ENCODE measurements around the gene HDLBP. TPM values are rescaled to one million over a fixed set of nuclear protein-coding genes. Genes with fewer than 3 reads are reported as not detected.
"Not testable (repeated sequence)": the region's sequence is repeated elsewhere in the genome, so short reads cannot be mapped to it uniquely, and the experiment has no call there.

Gene HDLBP
- total RNA-seq, 1 donor, result 1,418 TPM

- H3K27me3 ChIP-seq (ENCODE audit: insufficient read depth, low read length), result peaks cover 3% of the 10 kb centered on the region
- H3K36me3 ChIP-seq (ENCODE audit: insufficient read depth, low read length), result no peaks in the 10 kb centered on the region
- no peak overlapping the region for H3K4me3 ChIP-seq (ENCODE audit: insufficient read depth, low read length)
- no peak overlapping the region for H3K4me2 ChIP-seq (ENCODE audit: insufficient read depth, low read length)
- H3K9me3 ChIP-seq (ENCODE audit: low read depth, low read length), result no peaks in the 10 kb centered on the region
- no peaks in the 10 kb centered on the region for H3K79me2 ChIP-seq (ENCODE audit: insufficient read depth, low read length)
- TF ChIP-seq CTCF (IDR thresholded peaks at IDR 0.05; ENCODE audit: extremely low read depth, low read depth, low read length), result no peak
- no peak overlapping the region for H3K27ac ChIP-seq (ENCODE audit: low read depth, low read length)
- no peak overlapping the region for H2AFZ ChIP-seq (ENCODE audit: low read length)
- H4K20me1 ChIP-seq (ENCODE audit: insufficient read depth, low read length), result no peaks in the 10 kb centered on the region
- DNase-seq (ENCODE audit: insufficient read length, low spot score, missing footprints), result peak; percentile 80
- H3K4me1 ChIP-seq (ENCODE audit: insufficient read depth, low read length), result no peaks in the 10 kb centered on the region
Observed at GRCh38 chr2:241197947-241198346, 117.5 kb downstream of the HDLBP start.

- H2AFZ ChIP-seq (ENCODE audit: low read length); H3K79me2 ChIP-seq (ENCODE audit: insufficient read depth, low read length); H3K36me3 ChIP-seq (ENCODE audit: insufficient read depth, low read length); H3K27me3 ChIP-seq (ENCODE audit: insufficient read depth, low read length); H3K4me2 ChIP-seq (ENCODE audit: insufficient read depth, low read length); H3K9me3 ChIP-seq (ENCODE audit: low read depth, low read length); H4K20me1 ChIP-seq (ENCODE audit: insufficient read depth, low read length); DNase-seq (ENCODE audit: insufficient read length, low spot score, missing footprints); H3K4me3 ChIP-seq (ENCODE audit: insufficient read depth, low read length); H3K4me1 ChIP-seq (ENCODE audit: insufficient read depth, low read length); H3K27ac ChIP-seq (ENCODE audit: low read depth, low read length): not testable (repeated sequence)
Observed at GRCh38 chr2:241197246-241197645, 118.2 kb downstream of the HDLBP start.

- peaks cover 3% of the 10 kb centered on the region for H3K27me3 ChIP-seq (ENCODE audit: insufficient read depth, low read length)
- H3K9me3 ChIP-seq (ENCODE audit: low read depth, low read length), result no peaks in the 10 kb centered on the region
- H3K4me2 ChIP-seq (ENCODE audit: insufficient read depth, low read length), result no peak overlapping the region
- DNase-seq (ENCODE audit: insufficient read length, low spot score, missing footprints), result peak; percentile 73
- H3K4me3 ChIP-seq (ENCODE audit: insufficient read depth, low read length), result no peak overlapping the region
- H2AFZ ChIP-seq (ENCODE audit: low read length), result no peak overlapping the region
- H3K27ac ChIP-seq (ENCODE audit: low read depth, low read length), result no peak overlapping the region
- TF ChIP-seq CTCF (IDR thresholded peaks at IDR 0.05; ENCODE audit: extremely low read depth, low read depth, low read length), result no peak
- no peaks in the 10 kb centered on the region for H3K4me1 ChIP-seq (ENCODE audit: insufficient read depth, low read length)
- no peaks in the 10 kb centered on the region for H4K20me1 ChIP-seq (ENCODE audit: insufficient read depth, low read length)
- H3K79me2 ChIP-seq (ENCODE audit: insufficient read depth, low read length), result no peaks in the 10 kb centered on the region
- H3K36me3 ChIP-seq (ENCODE audit: insufficient read depth, low read length), result no peaks in the 10 kb centered on the region
Observed at GRCh38 chr2:241195506-241196130, 119.9 kb downstream of the HDLBP start.

GRCh38 chr2:241194811-241195210 is 120.7 kb downstream of the HDLBP start:
- peak; percentile 63 for DNase-seq (ENCODE audit: insufficient read length, low spot score, missing footprints)
- Histone ChIP-seq H3K4me3 (ENCODE audit: insufficient read depth, low read length) (no peak overlapping the region), H2AFZ (ENCODE audit: low read length) (no peak overlapping the region), H4K20me1 (ENCODE audit: insufficient read depth, low read length) (no peaks in the 10 kb centered on the region), H3K79me2 (ENCODE audit: insufficient read depth, low read length) (no peaks in the 10 kb centered on the region), H3K4me2 (ENCODE audit: insufficient read depth, low read length) (no peak overlapping the region), H3K9me3 (ENCODE audit: low read depth, low read length) (no peaks in the 10 kb centered on the region), H3K27me3 (ENCODE audit: insufficient read depth, low read length) (peaks cover 3% of the 10 kb centered on the region), H3K4me1 (ENCODE audit: insufficient read depth, low read length) (no peaks in the 10 kb centered on the region), H3K36me3 (ENCODE audit: insufficient read depth, low read length) (no peaks in the 10 kb centered on the region), H3K27ac (ENCODE audit: low read depth, low read length) (no peak overlapping the region)
- no peak for TF ChIP-seq CTCF (IDR thresholded peaks at IDR 0.05; ENCODE audit: extremely low read depth, low read depth, low read length)

Data from osteoblast (primary cell).